HG03045 (cell line): Measurements from ENCODE around the gene ATP6V0B.
A peak's percentile ranks its signal among the peaks of the same experiment; 100 is the strongest.

Experiments
- ATAC-seq: cut with Tn5 transposase; IDR thresholded peaks from one replicate; pipeline ENCODE4 v1.9.1; 2021; ENCODE audit warnings: mild to moderate bottlenecking, moderate library complexity; ENCODE audit not compliant: unreplicated experiment

The ATP6V0B gene

GRCh38 chr1:43974443-43975248 is at the start of gene ATP6V0B:
TSS of gene ATP6V0B (plus strand) at chr1:43974960. CDS start at chr1:43975041, 81 bp downstream.
- peak; percentile 55 for ATAC-seq

DNA sequence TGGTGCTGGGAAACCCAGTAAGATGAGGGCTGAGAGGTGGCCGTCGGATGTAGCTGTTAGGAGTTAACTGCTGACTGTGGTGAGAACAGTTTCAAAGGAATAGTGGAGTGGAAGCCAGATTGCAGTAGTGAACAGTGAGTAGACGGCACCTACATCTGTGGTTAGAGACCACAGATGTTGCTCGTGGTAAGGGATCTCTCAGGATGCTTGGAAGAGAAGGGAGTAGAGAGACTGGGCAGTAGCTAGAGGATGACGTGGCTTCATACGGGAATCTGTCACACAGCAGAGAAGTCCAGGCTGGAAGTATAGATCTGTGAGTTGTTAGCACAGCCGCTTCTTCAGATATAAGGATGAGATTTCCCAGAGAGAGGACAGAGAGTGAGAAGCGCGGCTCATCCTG is 48.9 kb upstream of the ATP6V0B start:
- ATAC-seq, result no peak

DNA sequence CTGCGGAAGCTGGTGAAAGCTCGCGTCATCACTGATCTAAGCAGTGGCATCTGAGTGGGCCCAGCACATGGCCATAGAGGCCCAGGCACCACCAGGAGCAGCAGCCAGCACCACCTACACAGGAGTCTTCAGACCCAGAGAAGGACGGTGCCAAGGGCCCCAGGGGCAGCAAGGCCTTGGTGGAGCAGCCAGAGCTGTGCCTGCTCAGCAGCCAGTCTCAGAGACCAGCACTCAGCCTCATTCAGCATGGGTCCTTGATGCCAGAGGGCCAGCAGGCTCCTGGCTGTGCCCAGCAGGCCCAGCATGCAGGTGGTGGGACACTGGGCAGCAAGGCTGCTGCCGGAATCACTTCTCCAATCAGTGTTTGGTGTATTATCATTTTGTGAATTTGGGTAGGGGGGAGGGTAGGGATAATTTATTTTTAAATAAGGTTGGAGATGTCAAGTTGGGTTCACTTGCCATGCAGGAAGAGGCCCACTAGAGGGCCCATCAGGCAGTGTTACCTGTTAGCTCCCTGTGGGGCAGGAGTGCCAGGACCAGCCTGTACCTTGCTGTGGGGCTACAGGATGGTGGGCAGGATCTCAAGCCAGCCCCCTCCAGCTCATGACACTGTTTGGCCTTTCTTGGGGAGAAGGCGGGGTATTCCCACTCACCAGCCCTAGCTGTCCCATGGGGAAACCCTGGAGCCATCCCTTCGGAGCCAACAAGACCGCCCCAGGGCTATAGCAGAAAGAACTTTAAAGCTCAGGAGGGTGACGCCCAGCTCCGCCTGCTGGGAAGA is 44.4 kb upstream of the ATP6V0B start:
- ATAC-seq, result no peak

DNA sequence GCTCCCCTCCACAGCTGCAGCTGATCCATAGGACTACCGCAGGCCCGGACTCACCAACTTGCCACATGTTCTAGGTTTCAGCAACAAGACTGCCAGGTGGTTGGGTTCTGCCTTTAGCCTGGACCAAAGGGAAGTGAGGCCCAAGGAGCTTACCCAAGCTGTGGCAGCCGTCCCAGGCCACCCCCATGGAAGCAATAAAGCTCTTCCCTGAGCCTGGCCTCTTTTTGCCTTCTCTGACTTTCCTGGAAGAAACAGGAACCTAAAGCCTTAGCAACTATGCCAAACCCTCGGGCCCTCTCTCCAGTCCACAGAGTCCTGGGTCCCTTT is 43.8 kb upstream of the ATP6V0B start:
- ATAC-seq, result no peak

DNA sequence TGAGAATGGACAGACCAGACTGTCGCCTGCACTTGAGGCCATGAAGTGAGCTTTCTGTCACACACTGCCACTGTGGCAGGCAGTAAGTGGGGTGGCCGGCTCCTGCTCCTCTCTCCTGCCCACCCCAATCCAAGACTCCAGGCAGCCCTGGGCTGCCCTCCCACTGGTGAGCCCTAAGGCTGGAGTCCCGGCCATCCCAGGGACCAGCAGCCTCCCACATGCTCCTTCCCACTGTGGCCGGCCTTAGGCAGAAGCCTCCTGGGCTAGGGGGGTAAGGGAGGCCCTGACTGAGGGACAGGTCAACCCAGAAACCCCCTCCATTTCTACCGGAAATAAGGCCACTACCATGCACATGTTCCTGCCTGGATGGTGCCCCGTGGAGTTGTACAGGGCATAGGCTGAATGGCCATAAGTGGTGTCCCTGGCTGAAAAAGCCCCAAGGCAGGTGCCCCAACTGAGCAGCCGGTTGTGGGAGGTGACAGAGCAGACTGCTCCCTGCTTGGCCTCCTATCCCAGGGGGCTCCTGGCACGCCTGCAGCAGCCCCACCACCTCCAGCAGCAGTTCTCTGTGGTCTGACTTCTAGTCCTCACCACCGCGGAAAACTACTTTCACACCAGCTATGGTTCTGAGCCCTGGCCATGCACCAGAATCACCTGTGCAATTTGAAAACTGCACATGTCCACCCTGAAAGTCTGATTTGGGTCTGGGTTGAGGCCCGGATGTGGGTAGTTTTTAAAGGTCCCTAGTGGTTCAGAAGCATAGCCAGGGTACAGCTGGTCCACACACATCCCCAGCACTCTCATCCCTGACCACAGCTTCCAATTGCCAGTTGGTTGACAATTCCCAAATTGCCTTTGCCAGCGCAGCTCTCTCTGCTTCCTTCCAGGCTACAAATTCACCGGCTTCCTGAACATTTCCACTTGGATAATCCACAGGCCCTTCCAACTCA is 42.8 kb upstream of the ATP6V0B start:
- no peak for ATAC-seq

- ATAC-seq, result no peak
Observed at GRCh38 chr1:43932786-43933385, 41.9 kb upstream of the ATP6V0B start.

DNA sequence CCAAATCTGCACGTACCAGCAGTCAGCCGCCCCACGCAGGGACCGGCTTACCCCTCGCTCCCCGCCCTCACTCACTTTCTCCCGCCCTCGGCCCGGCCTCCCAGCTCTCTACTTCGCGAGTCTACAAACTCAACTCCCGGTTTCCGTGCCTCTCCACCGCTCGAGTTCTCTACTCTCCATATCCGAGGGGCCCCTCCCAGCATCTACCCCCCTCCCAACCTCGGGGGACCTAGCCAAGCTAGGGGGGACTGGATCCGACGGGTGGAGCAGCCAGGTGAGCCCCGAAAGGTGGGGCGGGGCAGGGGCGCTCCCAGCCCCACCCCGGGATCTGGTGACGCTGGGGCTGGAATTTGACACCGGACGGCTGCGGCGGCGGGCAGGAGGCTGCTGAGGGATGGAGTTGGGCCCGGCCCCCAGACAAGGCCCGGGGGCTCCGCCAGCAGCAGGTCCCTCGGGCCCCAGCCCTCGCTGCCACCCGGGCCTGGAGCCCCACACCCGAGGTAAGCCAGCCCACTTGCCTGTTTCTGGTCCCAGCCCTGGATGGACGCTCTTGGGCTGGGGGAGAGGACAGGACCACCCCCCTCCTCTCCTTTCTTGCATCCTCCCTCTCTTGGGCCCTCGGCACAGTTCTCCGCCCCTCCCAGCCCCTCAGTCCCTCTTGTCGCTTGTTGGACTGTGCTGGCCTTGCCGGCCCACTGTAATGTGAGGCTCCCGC is 41.2 kb upstream of the ATP6V0B start, which contains the start of gene ARTN:
Gene ARTN (plus strand): TSS at position 416 of the 715 bp plus-strand sequence. CDS start 1,856 bp downstream, outside the sequence.
- ATAC-seq, result no peak

- no peak for ATAC-seq
Observed at GRCh38 chr1:43934101-43934985, 40.4 kb upstream of the ATP6V0B start.

GRCh38 chr1:43934986-43935324 is 39.8 kb upstream of the ATP6V0B start:
- no peak for ATAC-seq

GRCh38 chr1:43935711-43936427 is 38.9 kb upstream of the ATP6V0B start:
- no peak for ATAC-seq

DNA sequence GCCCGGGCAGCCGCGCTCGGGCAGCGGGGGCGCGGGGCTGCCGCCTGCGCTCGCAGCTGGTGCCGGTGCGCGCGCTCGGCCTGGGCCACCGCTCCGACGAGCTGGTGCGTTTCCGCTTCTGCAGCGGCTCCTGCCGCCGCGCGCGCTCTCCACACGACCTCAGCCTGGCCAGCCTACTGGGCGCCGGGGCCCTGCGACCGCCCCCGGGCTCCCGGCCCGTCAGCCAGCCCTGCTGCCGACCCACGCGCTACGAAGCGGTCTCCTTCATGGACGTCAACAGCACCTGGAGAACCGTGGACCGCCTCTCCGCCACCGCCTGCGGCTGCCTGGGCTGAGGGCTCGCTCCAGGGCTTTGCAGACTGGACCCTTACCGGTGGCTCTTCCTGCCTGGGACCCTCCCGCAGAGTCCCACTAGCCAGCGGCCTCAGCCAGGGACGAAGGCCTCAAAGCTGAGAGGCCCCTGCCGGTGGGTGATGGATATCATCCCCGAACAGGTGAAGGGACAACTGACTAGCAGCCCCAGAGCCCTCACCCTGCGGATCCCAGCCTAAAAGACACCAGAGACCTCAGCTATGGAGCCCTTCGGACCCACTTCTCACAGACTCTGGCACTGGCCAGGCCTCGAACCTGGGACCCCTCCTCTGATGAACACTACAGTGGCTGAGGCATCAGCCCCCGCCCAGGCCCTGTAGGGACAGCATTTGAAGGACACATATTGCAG is 38.2 kb upstream of the ATP6V0B start:
- ATAC-seq, result no peak

DNA sequence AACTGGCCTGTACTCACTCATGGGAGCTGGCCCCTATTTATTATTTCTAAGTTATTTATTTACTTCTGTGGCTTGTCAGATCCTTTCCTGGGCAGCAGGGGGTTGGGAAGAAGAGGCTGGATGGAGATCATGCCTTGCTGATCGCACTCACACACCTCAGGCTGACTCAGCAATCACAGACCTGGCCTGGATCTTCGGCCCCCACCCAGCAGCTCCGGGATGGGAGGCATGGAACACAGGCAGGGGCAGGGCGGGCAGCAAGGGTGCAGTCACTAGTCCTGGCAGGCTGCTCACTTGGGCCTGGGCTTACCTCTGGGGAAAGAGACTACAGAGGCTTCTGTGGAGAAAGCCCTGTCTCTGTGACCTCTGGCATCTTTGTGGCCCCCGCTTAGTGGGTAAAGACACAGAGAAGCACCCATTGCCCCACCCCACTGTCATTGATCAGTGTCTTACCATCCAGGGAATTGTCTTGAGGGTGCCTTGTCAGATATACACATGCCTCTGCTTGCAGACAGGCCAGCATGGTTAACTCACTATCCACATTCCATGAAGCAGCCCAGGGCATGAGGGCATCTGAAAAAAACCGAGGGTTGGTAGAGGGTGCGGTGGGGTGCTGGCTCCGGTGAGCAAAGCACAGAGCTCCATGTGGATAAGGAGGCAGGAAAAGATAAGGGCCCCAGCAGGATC is 37.4 kb upstream of the ATP6V0B start:
- ATAC-seq, result no peak

- no peak for ATAC-seq
Observed at GRCh38 chr1:43938383-43938782, 36.4 kb upstream of the ATP6V0B start.

DNA sequence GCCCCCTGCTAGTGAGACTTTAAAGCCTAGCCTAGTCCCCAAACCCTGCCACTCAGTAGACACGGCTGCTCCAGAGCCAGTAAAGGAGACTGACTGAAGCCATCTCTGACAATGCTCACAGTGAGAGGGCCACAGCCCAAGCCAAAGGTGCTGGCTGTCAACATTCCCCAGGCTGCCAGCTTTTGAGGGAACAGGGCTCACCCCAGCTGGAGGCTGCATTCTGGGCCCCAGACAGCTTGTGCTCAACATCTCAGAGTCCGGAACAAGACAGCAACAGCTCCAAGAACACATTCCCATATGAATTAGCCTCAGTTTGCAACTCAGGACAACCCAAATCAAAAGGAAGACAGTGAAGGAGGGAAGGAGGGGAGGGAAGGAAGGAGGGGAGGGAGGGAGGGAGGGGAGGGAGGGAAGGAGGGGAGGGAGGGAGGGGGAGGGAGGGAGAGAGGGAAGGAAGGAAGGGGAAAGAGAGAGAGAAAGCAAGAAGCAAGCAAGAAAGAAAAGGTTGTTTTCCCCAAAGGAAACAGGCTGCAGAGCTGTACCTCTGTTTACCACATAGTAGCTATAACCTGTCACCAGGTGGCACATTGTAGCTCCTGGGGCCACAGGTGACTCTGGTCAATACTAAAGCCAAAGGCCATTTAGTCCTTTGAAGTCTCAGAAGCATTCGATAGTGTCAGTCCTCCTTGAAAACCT is 35.7 kb upstream of the ATP6V0B start:
- ATAC-seq, result no peak

- no peak for ATAC-seq
Observed at GRCh38 chr1:43942411-43942810, 32.3 kb upstream of the ATP6V0B start.

DNA sequence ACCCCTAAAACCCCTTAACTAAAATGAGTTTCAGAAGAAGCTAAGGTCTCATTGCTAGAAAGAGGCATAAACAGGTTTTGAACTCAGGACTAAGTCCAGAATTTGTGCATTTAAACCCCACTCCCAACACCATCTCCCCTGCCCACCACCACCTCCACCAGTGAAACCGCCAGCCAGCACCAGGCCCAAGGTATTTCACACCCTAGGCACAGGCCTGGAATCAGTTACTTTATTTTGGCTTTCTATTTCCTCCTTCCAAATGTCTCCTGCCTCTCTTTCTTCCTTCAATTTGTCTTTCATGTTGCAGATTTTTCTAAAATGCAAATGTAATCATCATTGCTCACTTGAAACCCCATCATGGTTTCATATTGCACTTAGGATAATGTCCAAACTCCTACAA is 29.9 kb upstream of the ATP6V0B start:
- no peak for ATAC-seq
